PFSK-1 (cell line): ENCODE data around the gene LAMB2.
A peak's percentile ranks its signal among the peaks of the same experiment; 100 is the strongest.

ENCODE experiments used
- FOXP2 ChIP-seq: optimal IDR thresholded peaks from 2 replicates; pipeline ENCODE3; 2011; ENCODE audit warnings: borderline replicate concordance, control low read depth, inconsistent platforms; ENCODE audit not compliant: insufficient read depth; ENCODE audit errors: extremely low read length, extremely low read depth
- POLR2AphosphoS5 ChIP-seq: IDR thresholded peaks from 2 replicates; pipeline ENCODE4 v1.6.1; 2012; ENCODE audit warnings: low read depth, mild to moderate bottlenecking, control low read depth, low read length, moderate library complexity
- REST ChIP-seq, 2 experiments: IDR thresholded peaks; 2 replicates each; pipeline versions ENCODE4 v1.6.1 to v1.8.0; 2011 to 2012; ENCODE audit warnings: low read depth in 2 of 2, low read length in 2 of 2, control low read depth in 1 of 2, inconsistent platforms in 1 of 2, mild to moderate bottlenecking in 1 of 2, moderate library complexity in 1 of 2; ENCODE audit not compliant: insufficient read depth in 1 of 2
- SIN3A ChIP-seq: IDR thresholded peaks from 2 replicates; pipeline ENCODE4 v1.6.1; 2012; ENCODE audit warnings: mild to moderate bottlenecking, low read length, moderate library complexity, borderline replicate concordance; ENCODE audit not compliant: insufficient read depth
- TAF1 ChIP-seq: IDR thresholded peaks from 2 replicates; pipeline ENCODE4 v1.6.1; 2012; ENCODE audit warnings: low read length, control low read depth, borderline replicate concordance; ENCODE audit not compliant: insufficient read depth

LAMB2 gene

GRCh38 chr3:49172551-49173041, 39.7 kb upstream of the LAMB2 start:
- TF ChIP-seq TAF1 = no peak

DNA sequence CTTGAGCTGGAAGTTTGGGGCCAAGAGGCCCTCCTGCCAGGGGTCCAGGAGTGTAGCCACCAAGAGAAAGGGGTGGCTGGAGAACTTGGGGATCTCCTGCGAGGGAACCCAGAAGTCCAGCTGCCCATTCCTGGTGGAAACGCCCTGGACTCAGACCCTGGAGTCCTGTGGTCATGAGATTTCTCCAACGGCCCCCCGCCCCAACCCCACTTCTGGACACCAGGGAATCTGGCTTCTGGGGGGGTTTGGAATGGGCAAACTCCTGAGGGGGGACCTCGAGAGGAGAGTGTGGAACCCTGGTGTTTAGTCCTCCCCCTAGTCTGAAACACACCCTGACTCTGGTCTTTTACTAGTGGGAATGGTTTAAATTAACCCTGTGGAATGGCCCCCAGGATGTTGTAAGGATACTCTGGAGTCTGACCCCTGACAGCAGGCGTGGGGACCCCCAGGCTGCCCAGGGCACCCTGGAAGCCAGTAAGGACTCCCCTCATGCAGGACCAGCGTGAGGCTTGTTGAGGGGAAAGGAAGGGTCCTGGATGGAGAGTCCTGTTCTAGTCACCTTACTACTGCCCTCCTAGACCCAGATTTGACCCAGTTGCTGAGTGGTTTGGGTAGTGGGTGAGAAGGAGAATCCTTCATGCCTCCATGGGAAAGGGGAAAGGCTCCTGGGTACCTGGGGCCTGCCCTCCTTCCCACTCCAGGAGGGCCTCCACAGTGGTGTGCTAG, 39.1 kb upstream of the LAMB2 start:
- TF ChIP-seq FOXP2 (no peak), SIN3A (no peak), TAF1 (no peak), REST (IDR thresholded peaks at IDR 0.05; ENCODE audit: insufficient read depth in 1 of 2, low read depth in 2 of 2, low read length in 2 of 2) (no peak), POLR2AphosphoS5 (no peak)

GRCh38 chr3:49171119-49171774, 38.4 kb upstream of the LAMB2 start, which contains the start of gene KLHDC8B:
TSS of gene KLHDC8B (plus strand) at chr3:49171598. CDS start at chr3:49172770, 1,172 bp downstream.
- TF ChIP-seq TAF1 (peak; percentile 36; the same call in 1 of the 2 replicates), SIN3A (0 out of 2 replicates have a peak, but pooled peaks have one; percentile 34), REST (IDR thresholded peaks at IDR 0.05; ENCODE audit: insufficient read depth in 1 of 2, low read depth in 2 of 2, low read length in 2 of 2) (no peak), FOXP2 (peak; percentile 27), POLR2AphosphoS5 (peak; percentile 24; the same call in 1 of the 2 replicates)

DNA sequence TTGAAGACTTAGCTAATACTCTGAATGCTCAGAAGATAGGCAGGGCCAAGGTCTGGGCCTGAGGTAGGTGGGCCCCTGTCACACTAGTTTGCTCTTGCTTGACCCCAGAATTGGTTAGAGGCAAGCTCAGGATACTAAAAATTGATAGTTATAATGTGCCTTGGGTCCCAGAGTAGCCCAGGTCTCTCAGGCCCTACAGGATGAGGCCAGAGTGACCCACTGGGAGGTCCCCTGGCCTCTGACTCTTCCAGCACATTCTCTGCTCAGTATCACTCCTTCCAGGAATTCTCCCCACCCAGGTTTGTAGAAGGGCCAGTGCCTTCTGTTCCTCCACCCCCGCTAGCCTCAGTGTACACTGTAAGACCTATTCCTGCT, 37.9 kb upstream of the LAMB2 start:
- TF ChIP-seq TAF1 (no peak), FOXP2 (no peak), POLR2AphosphoS5 (no peak), REST (IDR thresholded peaks at IDR 0.05; ENCODE audit: insufficient read depth in 1 of 2, low read depth in 2 of 2, low read length in 2 of 2) (no peak), SIN3A (no peak)

GRCh38 chr3:49166752-49167556, 34.1 kb upstream of the LAMB2 start:
- TF ChIP-seq REST (IDR thresholded peaks at IDR 0.05; ENCODE audit: insufficient read depth in 1 of 2, low read depth in 2 of 2, low read length in 2 of 2) (no peak), POLR2AphosphoS5 (no peak), SIN3A (no peak), TAF1 (no peak), FOXP2 (no peak)
